WTC11 (cell line): Measurements from ENCODE around the gene CCL13. TPM values are rescaled to one million over a fixed set of nuclear protein-coding genes. Genes with fewer than 3 reads are reported as not detected.

Source experiments
- ATAC-seq: fragments of 200-7000 bp; cut with Tn5 transposase; 2 replicates; pipeline ENCODE4 v1.10.0; 2021; ENCODE audit warnings: mild to moderate bottlenecking, moderate library complexity
- CTCF ChIA-PET: fragments of 300-600 bp; sonication (Branson Sonifier 250); formaldehyde crosslinking; loops from one replicate; lab custom pipeline; 2021; ENCODE audit warnings: antibody characterized with exemption; lab: Charles Lee
- POLR2A ChIA-PET: fragments of 350-600 bp; sonication (Branson Sonifier 250); formaldehyde crosslinking; loops from one replicate; lab custom pipeline; 2021; ENCODE audit warnings: antibody characterized with exemption; lab: Charles Lee
- DNase-seq: peaks from one replicate; pipeline ENCODE4 v3.0.0; 2021; ENCODE audit warnings: low spot score
- H3K27ac Mint-ChIP-seq: 2 replicates; pipeline ENCODE4 v1.8.0; 2021; ENCODE audit warnings: mixed read lengths
- H3K27me3 Mint-ChIP-seq: 2 replicates; pipeline ENCODE4 v1.8.0; 2021; ENCODE audit warnings: low read depth, mild to moderate bottlenecking, moderate library complexity, mixed read lengths
- H3K36me3 Mint-ChIP-seq: 2 replicates; pipeline ENCODE4 v1.8.0; 2021; ENCODE audit warnings: mixed read lengths
- H3K4me1 Mint-ChIP-seq: 2 replicates; pipeline ENCODE4 v1.8.0; 2022; ENCODE audit warnings: mixed read lengths
- H3K4me3 Mint-ChIP-seq: 2 replicates; pipeline ENCODE4 v1.8.0; 2021; ENCODE audit warnings: mild to moderate bottlenecking, moderate library complexity, mixed read lengths
- H3K9me3 Mint-ChIP-seq: 2 replicates; pipeline ENCODE4 v1.8.0; 2021; ENCODE audit warnings: mixed read lengths
- AR ChIP-seq: fragments of 250-450 bp; sonication (Bioruptor Pico); IDR thresholded peaks from 2 replicates; pipeline ENCODE4 v1.9.0; 2021; ENCODE audit warnings: mild to moderate bottlenecking
- ATF3 ChIP-seq: sonication (generic); formaldehyde crosslinking; conservative IDR thresholded peaks from 2 replicates; pipeline ENCODE4 v1.8.1; 2022; ENCODE audit warnings: mild to moderate bottlenecking, missing genetic modification reagents
- ELF4 ChIP-seq: sonication (generic); formaldehyde crosslinking; IDR thresholded peaks from 2 replicates; pipeline ENCODE4 v1.8.1; 2022; ENCODE audit warnings: low read depth, mild to moderate bottlenecking, moderate library complexity, missing genetic modification reagents
- EMX1 ChIP-seq: fragments of 250-450 bp; sonication (Bioruptor Pico); IDR thresholded peaks from 2 replicates; pipeline ENCODE4 v1.8.0; 2021; ENCODE audit warnings: mild to moderate bottlenecking
- FOXJ3 ChIP-seq: sonication (generic); formaldehyde crosslinking; IDR thresholded peaks from 2 replicates; pipeline ENCODE4 v1.9.0; 2021; ENCODE audit warnings: missing genetic modification reagents, mild to moderate bottlenecking, borderline replicate concordance
- FOXP4 ChIP-seq: sonication (generic); formaldehyde crosslinking; IDR thresholded peaks from 2 replicates; pipeline ENCODE4 v1.8.0; 2022; ENCODE audit warnings: mild to moderate bottlenecking, missing genetic modification reagents
- JAZF1 ChIP-seq: fragments of 250-450 bp; sonication (Bioruptor Pico); IDR thresholded peaks from 2 replicates; pipeline ENCODE4 v1.9.0; 2021; ENCODE audit warnings: moderate library complexity, mild to moderate bottlenecking, inconsistent platforms
- NFATC4 ChIP-seq: fragments of 250-450 bp; sonication (Bioruptor Pico); IDR thresholded peaks from 2 replicates; pipeline ENCODE4 v1.9.0; 2021; ENCODE audit warnings: mild to moderate bottlenecking
- NR1H2 ChIP-seq: sonication (generic); formaldehyde crosslinking; IDR thresholded peaks from 2 replicates; pipeline ENCODE4 v1.9.0; 2021; ENCODE audit warnings: mild to moderate bottlenecking, moderate library complexity, missing genetic modification reagents
- RORB ChIP-seq: fragments of 250-450 bp; sonication (Bioruptor Pico); IDR thresholded peaks from 2 replicates; pipeline ENCODE4 v1.9.0; 2021; ENCODE audit warnings: mild to moderate bottlenecking
- SMAD4 ChIP-seq: sonication (generic); formaldehyde crosslinking; IDR thresholded peaks from 2 replicates; pipeline ENCODE4 v1.8.0; 2022; ENCODE audit warnings: mild to moderate bottlenecking, missing genetic modification reagents
- TEAD1 ChIP-seq: sonication (generic); formaldehyde crosslinking; IDR thresholded peaks from 2 replicates; pipeline ENCODE4 v1.8.0; 2022; ENCODE audit warnings: mild to moderate bottlenecking, missing genetic modification reagents
- ZNF121 ChIP-seq: sonication (generic); formaldehyde crosslinking; IDR thresholded peaks from 2 replicates; pipeline ENCODE4 v1.8.0; 2023; ENCODE audit warnings: missing genetic modification reagents
- ZNF281 ChIP-seq: sonication (generic); formaldehyde crosslinking; IDR thresholded peaks from 2 replicates; pipeline ENCODE4 v1.8.0; 2023; ENCODE audit warnings: mild to moderate bottlenecking, missing genetic modification reagents
- ZNF396 ChIP-seq: fragments of 250-450 bp; sonication (Bioruptor Pico); IDR thresholded peaks from 2 replicates; pipeline ENCODE4 v1.8.0; 2021; ENCODE audit warnings: mild to moderate bottlenecking, moderate library complexity, borderline replicate concordance
- ZNF416 ChIP-seq: fragments of 250-450 bp; sonication (Bioruptor Pico); IDR thresholded peaks from 2 replicates; pipeline ENCODE4 v1.9.0; 2021; ENCODE audit warnings: mild to moderate bottlenecking, inconsistent platforms
- ZNF512 ChIP-seq: sonication (generic); formaldehyde crosslinking; IDR thresholded peaks from 2 replicates; pipeline ENCODE4 v1.8.1; 2022; ENCODE audit warnings: missing genetic modification reagents, borderline replicate concordance
- ZSCAN18 ChIP-seq: fragments of 250-450 bp; sonication (Bioruptor Pico); IDR thresholded peaks from 2 replicates; pipeline ENCODE4 v2.1.2; 2022; ENCODE audit warnings: mild to moderate bottlenecking, moderate library complexity
- total RNA-seq: library from RNA; stranded (reverse); gene quantifications from 3 replicates; pipeline ENCODE4 v1.2.3, GENCODE V29; 2021

CCL13 gene
- total RNA-seq, 1 experiment from 2014 or later: not detected

- no peak for TF ChIP-seq ZSCAN18 (CRISPR knock-in tag)
- no peak for TF ChIP-seq ELF4 (CRISPR knock-in tag)
- TF ChIP-seq, all 79 proteins: peak for 0
These were observed 9.7 kb downstream of the CCL13 start (continued) for GRCh38 chr17:34366010-34366409.

- Mint-ChIP-seq H3K27ac (no peak overlapping the region), H3K27me3 (peaks cover 13% of the 10 kb centered on the region; the same call in 1 of the 2 replicates), H3K4me1 (peaks cover 19% of the 10 kb centered on the region), H3K36me3 (no peaks in the 10 kb centered on the region), H3K9me3 (no peaks in the 10 kb centered on the region), H3K4me3 (no peak overlapping the region)
- TF ChIP-seq FOXJ3 (CRISPR knock-in tag): no peak
- no peak for TF ChIP-seq JAZF1 (CRISPR knock-in tag)
- TF ChIP-seq RORB (CRISPR knock-in tag): no peak
- no peak for TF ChIP-seq ZNF281
- TF ChIP-seq AR: no peak
- CTCF ChIA-PET: interaction anchor here (1.0 to 1.2 kb wide), 3 partner anchors 9 to 196 kb away, joined by 3 read pairs; no protein-coding TSS in a partner anchor
- POLR2A ChIA-PET: no interaction called here
- DNase-seq: no peak
- ATAC-seq: no peak
These were observed 10.3 kb downstream of the CCL13 start for GRCh38 chr17:34366529-34367107.

- Mint-ChIP-seq H3K4me3 (no peak overlapping the region), H3K27ac (no peak overlapping the region), H3K4me1 (peaks cover 16% of the 10 kb centered on the region), H3K27me3 (peaks cover 9% of the 10 kb centered on the region; the same call in 1 of the 2 replicates), H3K9me3 (no peaks in the 10 kb centered on the region), H3K36me3 (no peaks in the 10 kb centered on the region)
- DNase-seq (no peak), ATAC-seq (no peak)
- POLR2A ChIA-PET: no interaction called here
- TF ChIP-seq EMX1 (no peak), RORB (CRISPR knock-in tag) (no peak), ZNF512 (no peak), ZNF416 (CRISPR knock-in tag) (no peak), JAZF1 (CRISPR knock-in tag) (no peak), ZNF396 (CRISPR knock-in tag) (no peak), NFATC4 (CRISPR knock-in tag) (no peak), NR1H2 (CRISPR knock-in tag) (no peak), ZNF121 (CRISPR knock-in tag) (no peak), FOXP4 (CRISPR knock-in tag) (no peak), ATF3 (CRISPR knock-in tag) (no peak), TEAD1 (no peak), SMAD4 (no peak)
- CTCF ChIA-PET: interaction anchor here (0.8 to 2.4 kb wide), 3 partner anchors 52 to 167 kb away, joined by 3 to 7 read pairs (median 3); no protein-coding TSS in a partner anchor
These were observed 11.4 kb downstream of the CCL13 start for GRCh38 chr17:34367486-34368195.
